ENCODE measurements around the gene RAB24. TPM values are rescaled to one million over a fixed set of nuclear protein-coding genes. Genes with fewer than 3 reads are reported as not detected.

RAB24 gene
- total and polyA plus RNA-seq, 2 donors (not counting 1 experiment from before 2014, with no cell fraction given): 25.9 to 34.2 TPM

DNA sequence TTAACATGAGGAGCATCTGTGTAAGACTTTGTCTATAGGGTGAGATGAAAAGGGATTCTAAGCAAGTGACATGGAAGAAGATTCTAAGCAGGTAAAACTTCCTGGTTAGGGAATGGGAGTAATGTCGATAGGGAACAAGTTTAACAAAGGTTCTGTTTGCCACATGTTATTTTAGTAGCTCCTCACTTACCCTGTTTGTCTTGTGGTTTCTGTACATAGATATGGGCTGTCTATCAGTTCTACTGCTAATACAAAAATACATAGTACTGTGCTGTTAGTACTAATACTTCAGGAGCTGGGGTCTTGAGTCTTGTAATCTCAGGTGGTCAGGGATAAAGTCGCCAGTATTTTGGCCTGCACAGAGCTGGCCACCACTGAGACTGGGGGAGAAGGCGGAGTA, 32.9 kb downstream of the RAB24 start:
- Histone ChIP-seq H3K4me3 (replicated peaks in 1 of 4; ENCODE audit: control extremely low read depth in 1 of 4, insufficient read depth in 1 of 4, low read depth in 3 of 4, low read length in 4 of 4) (no peak overlapping the region), H3K27ac (ENCODE audit: insufficient read depth, low read length) (no peak overlapping the region), H3K4me2 (ENCODE audit: extremely low read depth, insufficient read depth, low read length) (no peak overlapping the region), H3K79me2 (ENCODE audit: control insufficient read depth, insufficient read depth, low read length) (no peaks in the 10 kb centered on the region), H3K4me1 (ENCODE audit: control insufficient read depth, extremely low read depth, insufficient read depth, low read length) (peaks cover 6% of the 10 kb centered on the region), H4K20me1 (ENCODE audit: control insufficient read depth, extremely low read depth, insufficient read depth, low read length) (no peaks in the 10 kb centered on the region), H2AFZ (ENCODE audit: low read length) (no peak overlapping the region), H3K9ac (ENCODE audit: insufficient read depth, low read length) (no peak overlapping the region), H3K9me3 (ENCODE audit: control insufficient read depth, insufficient read depth, low read depth, low read length) (no peaks in the 10 kb centered on the region), H3K27me3 (ENCODE audit: control insufficient read depth, insufficient read depth, low read length) (no peaks in the 10 kb centered on the region), H3K36me3 (ENCODE audit: control insufficient read depth, insufficient read depth, low read length) (peaks cover 14% of the 10 kb centered on the region)
- DNase-seq (ENCODE audit: low read depth in 2 of 2): no peak
- TF ChIP-seq EZH2 (IDR thresholded peaks at IDR 0.05; ENCODE audit: low read length, missing control alignments): no peak
- TF ChIP-seq, protein P1, sequence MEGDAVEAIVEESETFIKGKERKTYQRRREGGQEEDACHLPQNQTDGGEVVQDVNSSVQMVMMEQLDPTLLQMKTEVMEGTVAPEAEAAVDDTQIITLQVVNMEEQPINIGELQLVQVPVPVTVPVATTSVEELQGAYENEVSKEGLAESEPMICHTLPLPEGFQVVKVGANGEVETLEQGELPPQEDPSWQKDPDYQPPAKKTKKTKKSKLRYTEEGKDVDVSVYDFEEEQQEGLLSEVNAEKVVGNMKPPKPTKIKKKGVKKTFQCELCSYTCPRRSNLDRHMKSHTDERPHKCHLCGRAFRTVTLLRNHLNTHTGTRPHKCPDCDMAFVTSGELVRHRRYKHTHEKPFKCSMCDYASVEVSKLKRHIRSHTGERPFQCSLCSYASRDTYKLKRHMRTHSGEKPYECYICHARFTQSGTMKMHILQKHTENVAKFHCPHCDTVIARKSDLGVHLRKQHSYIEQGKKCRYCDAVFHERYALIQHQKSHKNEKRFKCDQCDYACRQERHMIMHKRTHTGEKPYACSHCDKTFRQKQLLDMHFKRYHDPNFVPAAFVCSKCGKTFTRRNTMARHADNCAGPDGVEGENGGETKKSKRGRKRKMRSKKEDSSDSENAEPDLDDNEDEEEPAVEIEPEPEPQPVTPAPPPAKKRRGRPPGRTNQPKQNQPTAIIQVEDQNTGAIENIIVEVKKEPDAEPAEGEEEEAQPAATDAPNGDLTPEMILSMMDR (conservative IDR thresholded peaks at IDR 0.05 in 1 of 2, IDR thresholded peaks at IDR 0.05 in 1 of 2; ENCODE audit: low read depth in 1 of 2, low read length in 2 of 2): no peak

DNA sequence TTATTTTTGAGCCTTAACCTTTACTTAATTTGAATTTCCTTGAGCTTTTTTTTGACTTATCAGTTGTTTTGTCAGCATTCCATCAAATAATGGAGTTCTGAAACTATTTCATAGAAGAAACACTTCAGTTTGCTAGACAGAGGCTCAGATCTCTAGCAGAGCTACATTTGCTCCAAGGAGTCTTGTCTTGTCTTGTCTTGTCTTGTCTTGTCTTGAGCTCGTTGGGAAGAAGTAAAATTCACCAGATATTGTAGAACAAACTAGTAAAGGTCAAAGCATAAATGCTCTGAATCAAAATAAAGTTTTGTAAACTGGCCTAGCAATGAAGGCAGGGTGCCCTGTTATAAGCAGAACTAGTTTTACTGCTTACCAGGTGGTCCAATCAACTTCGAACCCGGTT, 33.5 kb downstream of the RAB24 start:
- no peak overlapping the region for H3K4me2 ChIP-seq (ENCODE audit: extremely low read depth, insufficient read depth, low read length)
- DNase-seq (ENCODE audit: low read depth in 2 of 2): no peak

DNA sequence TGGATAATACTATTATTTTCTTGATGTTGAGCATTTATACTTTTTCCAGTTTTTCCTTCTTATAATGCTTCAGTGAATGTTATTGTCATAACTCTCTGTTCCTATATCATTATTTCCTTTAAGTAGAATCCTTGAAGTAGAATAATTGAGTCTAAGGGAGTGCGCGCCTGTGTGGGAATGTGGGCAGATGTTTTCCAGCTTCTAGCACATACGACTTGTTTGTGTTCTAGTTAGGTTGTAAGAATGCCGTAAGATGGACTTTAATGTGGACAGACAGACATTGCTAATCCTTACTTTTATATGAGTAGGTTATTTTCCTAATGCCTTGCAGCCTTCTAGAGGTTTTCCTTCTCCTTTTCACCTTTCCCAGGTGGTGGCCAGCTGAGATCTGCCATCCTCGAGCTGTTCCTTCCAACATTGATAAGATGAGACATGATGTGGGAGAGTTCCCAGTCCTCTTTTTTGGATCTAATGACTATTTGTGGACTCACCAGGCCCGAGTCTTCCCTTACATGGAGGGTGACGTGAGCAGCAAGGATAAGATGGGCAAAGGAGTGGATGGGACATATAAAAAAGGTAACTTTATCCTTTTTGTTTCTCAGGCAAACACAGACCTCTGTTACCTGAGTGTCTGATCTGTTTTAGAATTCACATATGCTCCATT, 34.2 kb downstream of the RAB24 start:
- H3K4me1 ChIP-seq (ENCODE audit: control insufficient read depth, extremely low read depth, insufficient read depth, low read length): peaks cover 6% of the 10 kb centered on the region
- no peak overlapping the region for H3K27ac ChIP-seq (ENCODE audit: insufficient read depth, low read length)
- no peak overlapping the region for H3K4me2 ChIP-seq (ENCODE audit: extremely low read depth, insufficient read depth, low read length)
- no peaks in the 10 kb centered on the region for H3K27me3 ChIP-seq (ENCODE audit: control insufficient read depth, insufficient read depth, low read length)
- no peak for DNase-seq (ENCODE audit: low read depth in 2 of 2)
- no peak for TF ChIP-seq EZH2 (IDR thresholded peaks at IDR 0.05; ENCODE audit: low read length, missing control alignments)
- TF ChIP-seq, protein P1 (conservative IDR thresholded peaks at IDR 0.05 in 1 of 2, IDR thresholded peaks at IDR 0.05 in 1 of 2; ENCODE audit: low read depth in 1 of 2, low read length in 2 of 2): no peak
- no peaks in the 10 kb centered on the region for H3K9me3 ChIP-seq (ENCODE audit: control insufficient read depth, insufficient read depth, low read depth, low read length)
- H4K20me1 ChIP-seq (ENCODE audit: control insufficient read depth, extremely low read depth, insufficient read depth, low read length): no peaks in the 10 kb centered on the region
- no peak overlapping the region for H2AFZ ChIP-seq (ENCODE audit: low read length)
- no peaks in the 10 kb centered on the region for H3K79me2 ChIP-seq (ENCODE audit: control insufficient read depth, insufficient read depth, low read length)
- peaks cover 18% of the 10 kb centered on the region for H3K36me3 ChIP-seq (ENCODE audit: control insufficient read depth, insufficient read depth, low read length)
- no peak overlapping the region for H3K4me3 ChIP-seq (replicated peaks in 1 of 4; ENCODE audit: control extremely low read depth in 1 of 4, insufficient read depth in 1 of 4, low read depth in 3 of 4, low read length in 4 of 4)
- H3K9ac ChIP-seq (ENCODE audit: insufficient read depth, low read length): no peak overlapping the region

More for the DNA sequence above, 33.5 kb downstream of the RAB24 start:
- H3K36me3 ChIP-seq (ENCODE audit: control insufficient read depth, insufficient read depth, low read length): peaks cover 18% of the 10 kb centered on the region
- TF ChIP-seq, protein P1 (conservative IDR thresholded peaks at IDR 0.05 in 1 of 2, IDR thresholded peaks at IDR 0.05 in 1 of 2; ENCODE audit: low read depth in 1 of 2, low read length in 2 of 2): no peak
- TF ChIP-seq EZH2 (IDR thresholded peaks at IDR 0.05; ENCODE audit: low read length, missing control alignments): no peak
- H3K4me3 ChIP-seq (replicated peaks in 1 of 4; ENCODE audit: control extremely low read depth in 1 of 4, insufficient read depth in 1 of 4, low read depth in 3 of 4, low read length in 4 of 4): no peak overlapping the region
- no peak overlapping the region for H3K9ac ChIP-seq (ENCODE audit: insufficient read depth, low read length)
- H3K9me3 ChIP-seq (ENCODE audit: control insufficient read depth, insufficient read depth, low read depth, low read length): no peaks in the 10 kb centered on the region
- no peaks in the 10 kb centered on the region for H3K79me2 ChIP-seq (ENCODE audit: control insufficient read depth, insufficient read depth, low read length)
- no peaks in the 10 kb centered on the region for H4K20me1 ChIP-seq (ENCODE audit: control insufficient read depth, extremely low read depth, insufficient read depth, low read length)
- H3K4me1 ChIP-seq (ENCODE audit: control insufficient read depth, extremely low read depth, insufficient read depth, low read length): peaks cover 6% of the 10 kb centered on the region
- no peak overlapping the region for H2AFZ ChIP-seq (ENCODE audit: low read length)
- no peaks in the 10 kb centered on the region for H3K27me3 ChIP-seq (ENCODE audit: control insufficient read depth, insufficient read depth, low read length)
- H3K27ac ChIP-seq (ENCODE audit: insufficient read depth, low read length): no peak overlapping the region
